Astrocyte (in vitro differentiated cells and primary cell): ENCODE measurements around the gene RBM14. TPM values are rescaled to one million over a fixed set of nuclear protein-coding genes. Genes with fewer than 3 reads are reported as not detected.

Source experiments
- DNase-seq: peaks from one replicate; pipeline ENCODE4 v3.0.0-alpha.2; 2010; ENCODE audit warnings: low read depth
- FAIRE-seq: peaks from 2 replicates; lab custom pipeline; 2011; peaks lifted over from hg19 to GRCh38; lab: Jason Lieb, UNC
- H2AFZ ChIP-seq: 2 replicates; pipeline ENCODE4 v1.6.0; 2012; ENCODE audit warnings: low read depth, low read length, inconsistent platforms
- H3K27ac ChIP-seq: 2 replicates; pipeline ENCODE4 v1.5.1; 2011; ENCODE audit warnings: low read depth, low read length, inconsistent platforms
- H3K27me3 ChIP-seq: 2 replicates; pipeline ENCODE4 v1.6.0; 2011; ENCODE audit warnings: low read length, inconsistent platforms; ENCODE audit not compliant: insufficient read depth
- H3K36me3 ChIP-seq: 2 replicates; pipeline ENCODE4 v1.5.1; 2011; ENCODE audit warnings: low read length, inconsistent platforms; ENCODE audit not compliant: insufficient read depth
- H3K4me1 ChIP-seq: 2 replicates; pipeline ENCODE4 v1.5.1; 2011; ENCODE audit warnings: low read length, inconsistent platforms; ENCODE audit not compliant: insufficient read depth
- H3K4me2 ChIP-seq: 2 replicates; pipeline ENCODE4 v1.6.0; 2012; ENCODE audit warnings: low read length, inconsistent platforms
- H3K4me3 ChIP-seq: 2 replicates; pipeline ENCODE4 v1.5.1; 2011; ENCODE audit warnings: low read depth, mild to moderate bottlenecking, low read length, inconsistent platforms; ENCODE audit not compliant: insufficient read depth
- H3K79me2 ChIP-seq: 2 replicates; pipeline ENCODE4 v1.6.0; 2012; ENCODE audit warnings: mild to moderate bottlenecking, low read length, inconsistent platforms; ENCODE audit not compliant: insufficient read depth
- H3K9ac ChIP-seq: 2 replicates; pipeline ENCODE4 v1.6.0; 2012; ENCODE audit warnings: mild to moderate bottlenecking, low read length, inconsistent platforms
- H3K9me3 ChIP-seq: 2 replicates; pipeline ENCODE4 v1.5.1; 2012; ENCODE audit warnings: low read depth, mild to moderate bottlenecking, low read length, inconsistent platforms; ENCODE audit not compliant: insufficient read depth
- H4K20me1 ChIP-seq: 2 replicates; pipeline ENCODE4 v1.6.0; 2012; ENCODE audit warnings: low read length, inconsistent platforms; ENCODE audit not compliant: insufficient read depth
- H3K27ac Mint-ChIP-seq: one replicate; pipeline ENCODE4 v1.8.0; 2021; ENCODE audit warnings: mild to moderate bottlenecking, mixed read lengths; ENCODE audit not compliant: unreplicated experiment
- H3K27me3 Mint-ChIP-seq: one replicate; pipeline ENCODE4 v1.8.0; 2021; ENCODE audit warnings: low read depth, mixed read lengths; ENCODE audit not compliant: unreplicated experiment
- H3K36me3 Mint-ChIP-seq: one replicate; pipeline ENCODE4 v1.8.0; 2021; ENCODE audit warnings: low read depth, mixed read lengths; ENCODE audit not compliant: unreplicated experiment
- H3K4me1 Mint-ChIP-seq: one replicate; pipeline ENCODE4 v1.8.0; 2021; ENCODE audit warnings: low read depth, mixed read lengths; ENCODE audit not compliant: unreplicated experiment
- H3K4me3 Mint-ChIP-seq: one replicate; pipeline ENCODE4 v1.8.0; 2021; ENCODE audit warnings: mild to moderate bottlenecking, moderate library complexity, mixed read lengths; ENCODE audit not compliant: unreplicated experiment
- H3K9me3 Mint-ChIP-seq: one replicate; pipeline ENCODE4 v1.8.0; 2021; ENCODE audit warnings: mild to moderate bottlenecking, mixed read lengths; ENCODE audit not compliant: unreplicated experiment
- EZH2 ChIP-seq: IDR thresholded peaks from 2 replicates; pipeline ENCODE4 v1.6.1; 2012; ENCODE audit warnings: mild to moderate bottlenecking, low read length, inconsistent platforms; ENCODE audit not compliant: insufficient read depth
- total RNA-seq: library from RNA; stranded (reverse); gene quantifications from 2 replicates; pipeline ENCODE4 v1.2.1, GENCODE V29; 2021
- TF ChIP-seq, protein P1 (sequence below): IDR thresholded peaks from 2 replicates; pipeline ENCODE4 v1.5.1; 2011; ENCODE audit warnings: low read depth, mild to moderate bottlenecking, inconsistent platforms, low read length, moderate library complexity; ENCODE audit not compliant: insufficient read depth

The RBM14 gene
- total RNA-seq, 1 donor from 2014 or later = 59.7 TPM

DNA sequence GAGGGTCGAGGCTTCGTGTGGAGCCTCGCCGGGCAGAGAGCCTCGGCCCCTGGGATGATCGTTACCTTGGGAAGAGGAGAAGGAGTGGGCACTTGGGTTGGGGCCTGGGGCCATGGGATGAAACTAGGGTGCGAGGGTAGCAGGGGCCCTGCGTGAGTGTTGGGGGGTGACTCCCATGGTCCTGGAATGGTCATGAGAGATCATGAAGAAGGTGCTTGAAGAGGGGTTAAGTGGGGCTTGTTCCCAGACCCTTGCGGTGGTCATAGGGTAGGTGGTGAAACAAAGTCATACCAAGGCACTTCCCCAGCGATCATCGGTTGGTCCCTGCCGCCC, 23.2 kb upstream of the RBM14 start:
- H3K27ac Mint-ChIP-seq = peak overlapping the region; percentile 99
- no peak for TF ChIP-seq EZH2
- TF ChIP-seq, protein P1, sequence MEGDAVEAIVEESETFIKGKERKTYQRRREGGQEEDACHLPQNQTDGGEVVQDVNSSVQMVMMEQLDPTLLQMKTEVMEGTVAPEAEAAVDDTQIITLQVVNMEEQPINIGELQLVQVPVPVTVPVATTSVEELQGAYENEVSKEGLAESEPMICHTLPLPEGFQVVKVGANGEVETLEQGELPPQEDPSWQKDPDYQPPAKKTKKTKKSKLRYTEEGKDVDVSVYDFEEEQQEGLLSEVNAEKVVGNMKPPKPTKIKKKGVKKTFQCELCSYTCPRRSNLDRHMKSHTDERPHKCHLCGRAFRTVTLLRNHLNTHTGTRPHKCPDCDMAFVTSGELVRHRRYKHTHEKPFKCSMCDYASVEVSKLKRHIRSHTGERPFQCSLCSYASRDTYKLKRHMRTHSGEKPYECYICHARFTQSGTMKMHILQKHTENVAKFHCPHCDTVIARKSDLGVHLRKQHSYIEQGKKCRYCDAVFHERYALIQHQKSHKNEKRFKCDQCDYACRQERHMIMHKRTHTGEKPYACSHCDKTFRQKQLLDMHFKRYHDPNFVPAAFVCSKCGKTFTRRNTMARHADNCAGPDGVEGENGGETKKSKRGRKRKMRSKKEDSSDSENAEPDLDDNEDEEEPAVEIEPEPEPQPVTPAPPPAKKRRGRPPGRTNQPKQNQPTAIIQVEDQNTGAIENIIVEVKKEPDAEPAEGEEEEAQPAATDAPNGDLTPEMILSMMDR = no peak
- peaks cover 9% of the 10 kb centered on the region for H3K36me3 Mint-ChIP-seq
- Histone ChIP-seq H3K4me2 (peak overlapping the region; percentile 99), H3K27me3 (no peaks in the 10 kb centered on the region), H4K20me1 (peaks cover 16% of the 10 kb centered on the region), H3K4me1 (peaks cover 15% of the 10 kb centered on the region), H3K9me3 (no peaks in the 10 kb centered on the region), H3K27ac (peak overlapping the region; percentile 68), H3K4me3 (peak overlapping the region; percentile 87), H3K9ac (peak overlapping the region; percentile 86), H2AFZ (peak overlapping the region; percentile 95), H3K79me2 (peaks cover 9% of the 10 kb centered on the region), H3K36me3 (no peaks in the 10 kb centered on the region)
- FAIRE-seq (no peak), DNase-seq (no peak)
- H3K27me3 Mint-ChIP-seq = no peaks in the 10 kb centered on the region
- H3K4me1 Mint-ChIP-seq = peaks cover 14% of the 10 kb centered on the region
- peaks cover 10% of the 10 kb centered on the region for H3K9me3 Mint-ChIP-seq
- peak overlapping the region; percentile 99 for H3K4me3 Mint-ChIP-seq

DNA sequence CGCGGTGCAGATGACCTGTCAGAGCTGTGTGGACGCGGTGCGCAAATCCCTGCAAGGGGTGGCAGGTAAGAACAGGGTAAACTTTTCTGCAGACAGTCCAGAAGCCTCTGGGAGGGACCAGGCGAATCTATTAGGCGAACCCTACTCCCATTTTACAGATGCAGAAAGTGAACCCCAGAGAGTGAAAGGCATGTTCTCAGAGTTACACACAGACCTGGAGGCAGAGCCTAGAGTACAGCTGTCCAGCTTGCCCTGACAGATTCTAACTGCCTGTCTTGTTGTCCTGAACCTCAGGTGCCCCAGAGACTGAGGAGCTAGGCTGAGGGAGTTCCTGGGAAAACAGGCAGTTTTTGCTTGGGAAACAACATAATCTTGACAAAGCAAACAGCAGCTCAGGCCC, 22.8 kb upstream of the RBM14 start:
- Mint-ChIP-seq H3K36me3 (peaks cover 9% of the 10 kb centered on the region), H3K27ac (peak overlapping the region; percentile 99), H3K4me1 (peaks cover 14% of the 10 kb centered on the region), H3K9me3 (peaks cover 10% of the 10 kb centered on the region), H3K4me3 (peak overlapping the region; percentile 99), H3K27me3 (no peaks in the 10 kb centered on the region)
- peaks cover 15% of the 10 kb centered on the region for H3K4me1 ChIP-seq
- TF ChIP-seq EZH2 = no peak
- TF ChIP-seq, protein P1 = no peak
- peak overlapping the region; percentile 87 for H3K4me3 ChIP-seq
- DNase-seq = no peak
- H3K9me3 ChIP-seq = no peaks in the 10 kb centered on the region
- peak overlapping the region; percentile 99 for H3K4me2 ChIP-seq
- H3K79me2 ChIP-seq = peaks cover 9% of the 10 kb centered on the region
- H2AFZ ChIP-seq = peak overlapping the region; percentile 95
- FAIRE-seq = no peak
- no peaks in the 10 kb centered on the region for H3K36me3 ChIP-seq
- H3K27me3 ChIP-seq = no peaks in the 10 kb centered on the region
- H3K9ac ChIP-seq = peak overlapping the region; percentile 86
- H3K27ac ChIP-seq = no peak overlapping the region
- peaks cover 17% of the 10 kb centered on the region for H4K20me1 ChIP-seq

DNA sequence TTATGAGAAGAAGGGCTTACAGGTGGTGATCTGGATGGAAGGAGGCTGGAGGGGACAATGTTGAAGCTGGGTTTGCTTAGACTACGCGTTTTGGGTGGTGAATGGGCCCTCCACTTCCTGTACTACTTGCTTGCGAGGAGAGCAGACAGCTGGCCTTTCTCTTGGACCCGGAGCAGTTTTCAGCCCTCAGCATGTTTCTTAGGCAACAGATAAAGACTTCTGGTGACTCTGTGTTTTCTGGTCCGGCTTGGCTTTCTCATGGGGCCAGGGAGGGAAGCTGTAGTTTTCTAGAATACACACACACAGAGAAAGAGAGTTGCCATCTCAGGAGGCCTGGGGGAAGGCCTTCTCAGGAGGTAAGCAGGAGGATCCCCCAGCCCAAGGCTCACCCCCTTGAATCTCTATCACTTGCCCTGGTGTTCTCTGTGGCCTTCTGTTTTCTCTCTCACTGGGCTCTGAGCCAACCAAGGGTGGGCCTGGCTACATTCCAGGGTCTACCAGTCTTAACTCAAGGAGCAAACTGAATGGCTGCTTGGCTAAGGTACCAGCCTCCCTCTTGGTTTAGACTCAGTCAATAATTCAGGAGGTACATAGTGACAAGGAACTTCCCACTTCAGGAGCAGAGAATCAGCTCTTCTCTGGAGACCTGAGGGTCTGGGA, 21.1 kb upstream of the RBM14 start:
- Histone ChIP-seq H3K9ac (no peak overlapping the region), H3K27me3 (no peaks in the 10 kb centered on the region), H3K4me2 (peak overlapping the region; percentile 34), H3K9me3 (no peaks in the 10 kb centered on the region), H2AFZ (no peak overlapping the region), H3K4me1 (peaks cover 17% of the 10 kb centered on the region), H3K27ac (no peak overlapping the region), H3K4me3 (no peak overlapping the region), H3K36me3 (peaks cover 4% of the 10 kb centered on the region), H3K79me2 (peaks cover 9% of the 10 kb centered on the region), H4K20me1 (peaks cover 31% of the 10 kb centered on the region)
- Mint-ChIP-seq H3K9me3 (peaks cover 7% of the 10 kb centered on the region), H3K27me3 (no peaks in the 10 kb centered on the region), H3K4me3 (peak overlapping the region; percentile 43), H3K36me3 (peaks cover 10% of the 10 kb centered on the region), H3K27ac (no peak overlapping the region), H3K4me1 (peaks cover 17% of the 10 kb centered on the region)
- DNase-seq = peak; percentile 38
- no peak for FAIRE-seq
- TF ChIP-seq EZH2 = no peak
